ENCODE data around the gene DPEP1. TPM values are rescaled to one million over a fixed set of nuclear protein-coding genes. Genes with fewer than 3 reads are reported as not detected.

The DPEP1 gene
- total RNA-seq, 1 experiment from 2014 or later = 1.1 TPM

DNA sequence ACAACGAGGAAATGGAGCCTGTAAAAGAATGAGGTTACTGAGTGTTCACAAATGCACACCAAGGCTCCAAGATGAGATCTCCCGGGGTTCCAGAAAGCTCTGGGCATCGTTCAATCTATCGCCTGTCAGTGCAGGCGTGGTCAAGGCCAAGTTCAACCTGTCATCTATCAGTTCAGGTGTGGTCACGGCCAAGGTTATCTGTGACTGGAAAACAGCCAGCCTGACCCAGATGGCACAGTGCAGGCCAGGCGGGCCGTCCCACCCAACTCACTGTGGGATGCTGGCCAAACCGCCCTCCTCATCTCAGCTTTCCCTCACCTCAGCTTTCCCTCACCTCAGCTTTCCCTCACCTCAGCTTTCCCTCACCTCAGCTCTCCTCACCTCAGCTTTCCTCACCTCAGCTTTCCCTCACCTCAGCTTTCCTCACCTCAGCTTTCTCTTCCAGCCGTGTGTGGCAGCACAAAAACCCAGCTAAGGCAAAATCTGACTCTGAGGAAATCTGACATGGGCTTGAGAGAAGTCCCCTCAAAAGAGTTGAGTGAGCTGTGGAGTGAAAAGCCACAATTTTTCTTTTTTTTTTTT is 41.7 kb downstream of the DPEP1 start:
- Histone ChIP-seq H3K4me3 (replicated peaks in 1 of 2; ENCODE audit: low read depth in 1 of 2, low read length in 2 of 2) (no peak overlapping the region), H3K79me2 (ENCODE audit: insufficient read depth, low read length) (peaks cover 88% of the 10 kb centered on the region), H3K9me2 (ENCODE audit: insufficient read depth) (no peaks in the 10 kb centered on the region), H3K9ac (ENCODE audit: low read length) (no peak overlapping the region), H3K4me2 (ENCODE audit: low read length) (no peak overlapping the region), H3K27ac (ENCODE audit: low read depth, low read length) (no peak overlapping the region), H4K20me1 (ENCODE audit: insufficient read depth) (no peaks in the 10 kb centered on the region; the same call in 1 of the 2 replicates), H2AFZ (ENCODE audit: low read depth, low read length, poor library complexity, severe bottlenecking) (no peak overlapping the region), H3K36me3 (ENCODE audit: control insufficient read depth in 1 of 2, insufficient read depth in 2 of 2, low read length in 2 of 2) (peaks cover 15 to 22% of the 10 kb centered on the region in 2 experiments), H3K4me1 (ENCODE audit: control insufficient read depth in 1 of 2, insufficient read depth in 2 of 2, low read length in 2 of 2) (peaks cover 16 to 26% of the 10 kb centered on the region in 2 experiments; a peak in 3 of 4 replicates), H3K9me3 (ENCODE audit: control insufficient read depth in 1 of 2, insufficient read depth in 1 of 2, low read depth in 1 of 2, low read length in 2 of 2) (no peaks in the 10 kb centered on the region), H3K27me3 (ENCODE audit: insufficient read depth, low read length) (no peaks in the 10 kb centered on the region)
- RAD21 ChIA-PET (ENCODE audit: low non-redundant PET in 1 of 2, low total read pairs in 2 of 2, uncharacterized antibody in 2 of 2, unreplicated experiment in 2 of 2) = no interaction called here
- intact Hi-C loops (cut with micrococcal nuclease) = no loop called here
- TF ChIP-seq ZNF274 (IDR thresholded peaks at IDR 0.05; ENCODE audit: low read depth, low read length) = no peak
- no peak for TF ChIP-seq CBX3 (IDR thresholded peaks at IDR 0.05; ENCODE audit: low read depth)
- TF ChIP-seq TCF7L2 (IDR thresholded peaks at IDR 0.05; ENCODE audit: borderline replicate concordance, extremely low read depth, insufficient read depth, insufficient read length) = no peak
- no peak for TF ChIP-seq EZH2phosphoT487 (IDR thresholded peaks at IDR 0.05; ENCODE audit: borderline replicate concordance)
- TF ChIP-seq, protein P1, sequence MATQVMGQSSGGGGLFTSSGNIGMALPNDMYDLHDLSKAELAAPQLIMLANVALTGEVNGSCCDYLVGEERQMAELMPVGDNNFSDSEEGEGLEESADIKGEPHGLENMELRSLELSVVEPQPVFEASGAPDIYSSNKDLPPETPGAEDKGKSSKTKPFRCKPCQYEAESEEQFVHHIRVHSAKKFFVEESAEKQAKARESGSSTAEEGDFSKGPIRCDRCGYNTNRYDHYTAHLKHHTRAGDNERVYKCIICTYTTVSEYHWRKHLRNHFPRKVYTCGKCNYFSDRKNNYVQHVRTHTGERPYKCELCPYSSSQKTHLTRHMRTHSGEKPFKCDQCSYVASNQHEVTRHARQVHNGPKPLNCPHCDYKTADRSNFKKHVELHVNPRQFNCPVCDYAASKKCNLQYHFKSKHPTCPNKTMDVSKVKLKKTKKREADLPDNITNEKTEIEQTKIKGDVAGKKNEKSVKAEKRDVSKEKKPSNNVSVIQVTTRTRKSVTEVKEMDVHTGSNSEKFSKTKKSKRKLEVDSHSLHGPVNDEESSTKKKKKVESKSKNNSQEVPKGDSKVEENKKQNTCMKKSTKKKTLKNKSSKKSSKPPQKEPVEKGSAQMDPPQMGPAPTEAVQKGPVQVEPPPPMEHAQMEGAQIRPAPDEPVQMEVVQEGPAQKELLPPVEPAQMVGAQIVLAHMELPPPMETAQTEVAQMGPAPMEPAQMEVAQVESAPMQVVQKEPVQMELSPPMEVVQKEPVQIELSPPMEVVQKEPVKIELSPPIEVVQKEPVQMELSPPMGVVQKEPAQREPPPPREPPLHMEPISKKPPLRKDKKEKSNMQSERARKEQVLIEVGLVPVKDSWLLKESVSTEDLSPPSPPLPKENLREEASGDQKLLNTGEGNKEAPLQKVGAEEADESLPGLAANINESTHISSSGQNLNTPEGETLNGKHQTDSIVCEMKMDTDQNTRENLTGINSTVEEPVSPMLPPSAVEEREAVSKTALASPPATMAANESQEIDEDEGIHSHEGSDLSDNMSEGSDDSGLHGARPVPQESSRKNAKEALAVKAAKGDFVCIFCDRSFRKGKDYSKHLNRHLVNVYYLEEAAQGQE (IDR thresholded peaks at IDR 0.05; ENCODE audit: low read depth) = no peak
- TF ChIP-seq SRF (IDR thresholded peaks at IDR 0.05; ENCODE audit: low read depth) = no peak
- TF ChIP-seq EGR1 (IDR thresholded peaks at IDR 0.05; ENCODE audit: low read depth) = no peak
- TF ChIP-seq, protein P2, sequence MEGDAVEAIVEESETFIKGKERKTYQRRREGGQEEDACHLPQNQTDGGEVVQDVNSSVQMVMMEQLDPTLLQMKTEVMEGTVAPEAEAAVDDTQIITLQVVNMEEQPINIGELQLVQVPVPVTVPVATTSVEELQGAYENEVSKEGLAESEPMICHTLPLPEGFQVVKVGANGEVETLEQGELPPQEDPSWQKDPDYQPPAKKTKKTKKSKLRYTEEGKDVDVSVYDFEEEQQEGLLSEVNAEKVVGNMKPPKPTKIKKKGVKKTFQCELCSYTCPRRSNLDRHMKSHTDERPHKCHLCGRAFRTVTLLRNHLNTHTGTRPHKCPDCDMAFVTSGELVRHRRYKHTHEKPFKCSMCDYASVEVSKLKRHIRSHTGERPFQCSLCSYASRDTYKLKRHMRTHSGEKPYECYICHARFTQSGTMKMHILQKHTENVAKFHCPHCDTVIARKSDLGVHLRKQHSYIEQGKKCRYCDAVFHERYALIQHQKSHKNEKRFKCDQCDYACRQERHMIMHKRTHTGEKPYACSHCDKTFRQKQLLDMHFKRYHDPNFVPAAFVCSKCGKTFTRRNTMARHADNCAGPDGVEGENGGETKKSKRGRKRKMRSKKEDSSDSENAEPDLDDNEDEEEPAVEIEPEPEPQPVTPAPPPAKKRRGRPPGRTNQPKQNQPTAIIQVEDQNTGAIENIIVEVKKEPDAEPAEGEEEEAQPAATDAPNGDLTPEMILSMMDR (IDR thresholded peaks at IDR 0.05 in 2 of 3, conservative IDR thresholded peaks at IDR 0.05 in 1 of 3; ENCODE audit: borderline replicate concordance in 1 of 3, insufficient read depth in 1 of 3, low read depth in 2 of 3, low read length in 2 of 3) = no peak
- TF ChIP-seq, protein P3, sequence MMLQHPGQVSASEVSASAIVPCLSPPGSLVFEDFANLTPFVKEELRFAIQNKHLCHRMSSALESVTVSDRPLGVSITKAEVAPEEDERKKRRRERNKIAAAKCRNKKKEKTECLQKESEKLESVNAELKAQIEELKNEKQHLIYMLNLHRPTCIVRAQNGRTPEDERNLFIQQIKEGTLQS (IDR thresholded peaks at IDR 0.05) = no peak
- TF ChIP-seq, protein P4, sequence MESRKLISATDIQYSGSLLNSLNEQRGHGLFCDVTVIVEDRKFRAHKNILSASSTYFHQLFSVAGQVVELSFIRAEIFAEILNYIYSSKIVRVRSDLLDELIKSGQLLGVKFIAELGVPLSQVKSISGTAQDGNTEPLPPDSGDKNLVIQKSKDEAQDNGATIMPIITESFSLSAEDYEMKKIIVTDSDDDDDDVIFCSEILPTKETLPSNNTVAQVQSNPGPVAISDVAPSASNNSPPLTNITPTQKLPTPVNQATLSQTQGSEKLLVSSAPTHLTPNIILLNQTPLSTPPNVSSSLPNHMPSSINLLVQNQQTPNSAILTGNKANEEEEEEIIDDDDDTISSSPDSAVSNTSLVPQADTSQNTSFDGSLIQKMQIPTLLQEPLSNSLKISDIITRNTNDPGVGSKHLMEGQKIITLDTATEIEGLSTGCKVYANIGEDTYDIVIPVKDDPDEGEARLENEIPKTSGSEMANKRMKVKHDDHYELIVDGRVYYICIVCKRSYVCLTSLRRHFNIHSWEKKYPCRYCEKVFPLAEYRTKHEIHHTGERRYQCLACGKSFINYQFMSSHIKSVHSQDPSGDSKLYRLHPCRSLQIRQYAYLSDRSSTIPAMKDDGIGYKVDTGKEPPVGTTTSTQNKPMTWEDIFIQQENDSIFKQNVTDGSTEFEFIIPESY (IDR thresholded peaks at IDR 0.05; ENCODE audit: extremely low read depth, insufficient replicate concordance, low read length) = no peak
- no peak for TF ChIP-seq YY1 (IDR thresholded peaks at IDR 0.05; ENCODE audit: extremely low read depth, insufficient replicate concordance, low read depth, low read length)
- ATAC-seq (no peak), DNase-seq (ENCODE audit: low read depth, low spot score) (no peak)
- CTCF ChIA-PET = no interaction called here
- BruUV-seq (replicated peaks) = no TSS peak
- POLR2A ChIA-PET = interaction anchor here (0.7 kb wide), 1 partner anchor 271 kb away, joined by 4 read pairs; no protein-coding TSS in a partner anchor
